Fibroblast of villous mesenchyme (primary cell): ENCODE data around the gene RAPGEF6. TPM values are rescaled to one million over a fixed set of nuclear protein-coding genes. Genes with fewer than 3 reads are reported as not detected.

Experiments
- DNase-seq: peaks from one replicate; pipeline ENCODE4 v3.0.0-alpha.2; 2010; ENCODE audit warnings: low read depth
- H3K4me3 ChIP-seq: 2 replicates; pipeline ENCODE4 v1.5.1; 2011; ENCODE audit warnings: low read depth, mild to moderate bottlenecking, low read length
- total RNA-seq: library from RNA; depleted of rRNA; stranded (reverse); fragments of >200 nt; gene quantifications from 2 replicates; pipeline ENCODE4 v1.2.3, GENCODE V29; 2012
- TF ChIP-seq, protein P1 (sequence below): IDR thresholded peaks from 2 replicates; pipeline ENCODE4 v1.5.1; 2012; ENCODE audit warnings: low read depth, mild to moderate bottlenecking, low read length; ENCODE audit not compliant: insufficient read depth

The RAPGEF6 gene
- total RNA-seq, 1 donor: 21.6 TPM

- TF ChIP-seq, protein P1, sequence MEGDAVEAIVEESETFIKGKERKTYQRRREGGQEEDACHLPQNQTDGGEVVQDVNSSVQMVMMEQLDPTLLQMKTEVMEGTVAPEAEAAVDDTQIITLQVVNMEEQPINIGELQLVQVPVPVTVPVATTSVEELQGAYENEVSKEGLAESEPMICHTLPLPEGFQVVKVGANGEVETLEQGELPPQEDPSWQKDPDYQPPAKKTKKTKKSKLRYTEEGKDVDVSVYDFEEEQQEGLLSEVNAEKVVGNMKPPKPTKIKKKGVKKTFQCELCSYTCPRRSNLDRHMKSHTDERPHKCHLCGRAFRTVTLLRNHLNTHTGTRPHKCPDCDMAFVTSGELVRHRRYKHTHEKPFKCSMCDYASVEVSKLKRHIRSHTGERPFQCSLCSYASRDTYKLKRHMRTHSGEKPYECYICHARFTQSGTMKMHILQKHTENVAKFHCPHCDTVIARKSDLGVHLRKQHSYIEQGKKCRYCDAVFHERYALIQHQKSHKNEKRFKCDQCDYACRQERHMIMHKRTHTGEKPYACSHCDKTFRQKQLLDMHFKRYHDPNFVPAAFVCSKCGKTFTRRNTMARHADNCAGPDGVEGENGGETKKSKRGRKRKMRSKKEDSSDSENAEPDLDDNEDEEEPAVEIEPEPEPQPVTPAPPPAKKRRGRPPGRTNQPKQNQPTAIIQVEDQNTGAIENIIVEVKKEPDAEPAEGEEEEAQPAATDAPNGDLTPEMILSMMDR: no peak
- no peak for DNase-seq
- peak overlapping the region; percentile 87 for H3K4me3 ChIP-seq
These were observed 791 bp downstream of the RAPGEF6 start for GRCh38 chr5:131634238-131634637.

DNA sequence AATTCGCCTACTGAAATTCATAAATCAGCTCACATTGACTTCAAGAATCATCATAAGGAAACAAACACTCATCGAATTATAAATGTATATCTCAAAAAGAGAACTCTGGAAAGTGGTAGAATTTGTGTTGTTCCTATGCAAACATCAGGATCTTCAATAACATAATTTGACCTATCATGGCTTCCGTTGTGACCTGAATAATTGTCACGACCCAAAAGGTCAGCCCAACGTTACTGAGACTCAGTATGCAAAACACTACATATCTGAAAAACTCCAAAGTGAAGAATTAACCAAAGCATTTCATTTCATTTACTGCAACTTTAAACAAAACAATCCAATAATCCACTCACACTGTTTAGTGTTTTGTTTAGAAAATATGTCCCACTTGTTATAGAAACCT, 1.2 kb downstream of the RAPGEF6 start:
- TF ChIP-seq, protein P1: no peak
- DNase-seq: no peak

GRCh38 chr5:131630963-131631350, 4.1 kb downstream of the RAPGEF6 start:
- TF ChIP-seq, protein P1: no peak
- H3K4me3 ChIP-seq: no peak overlapping the region
- peak; percentile 54 for DNase-seq

More for the DNA sequence above, 1.2 kb downstream of the RAPGEF6 start:
- H3K4me3 ChIP-seq: peak overlapping the region; percentile 87

- TF ChIP-seq, protein P1: no peak
- H3K4me3 ChIP-seq: no peak overlapping the region
- DNase-seq: peak; percentile 53
These were observed 4.6 kb downstream of the RAPGEF6 start for GRCh38 chr5:131630208-131630962.

GRCh38 chr5:131628990-131629389, 6.0 kb downstream of the RAPGEF6 start:
- TF ChIP-seq, protein P1: no peak
- peak; percentile 42 for DNase-seq

DNA sequence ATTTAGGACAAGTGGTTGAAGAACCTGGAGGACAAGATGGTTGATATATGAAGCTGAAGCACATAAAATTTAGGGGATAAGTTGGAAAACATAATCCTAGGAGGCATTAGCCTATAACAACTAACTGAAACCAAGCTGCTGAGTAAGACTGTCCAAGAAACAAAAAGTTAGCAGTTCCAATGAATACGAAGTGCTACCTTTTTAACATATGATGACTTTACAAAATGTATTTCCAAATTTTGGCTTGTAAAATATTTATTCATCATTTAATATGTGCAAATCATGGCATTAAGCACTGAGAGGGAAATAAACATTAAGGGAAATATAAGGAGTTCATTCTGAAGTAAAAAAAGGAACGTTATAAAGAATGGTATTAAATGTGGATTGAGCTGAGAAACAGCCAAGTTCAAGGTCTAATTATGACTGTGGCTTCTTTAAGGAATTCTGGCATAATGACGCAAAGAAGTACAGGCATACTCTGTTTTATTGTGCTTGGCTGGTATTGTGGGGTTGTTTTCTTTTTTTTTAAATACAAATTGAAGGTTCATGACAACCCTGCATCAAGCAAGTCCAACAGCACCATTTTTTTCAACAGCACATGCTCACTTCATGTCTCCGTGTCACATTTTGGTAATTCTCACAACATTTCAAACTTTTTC, 7.7 kb downstream of the RAPGEF6 start:
- no peak for DNase-seq
- no peak overlapping the region for H3K4me3 ChIP-seq

More at GRCh38 chr5:131628990-131629389, 6.0 kb downstream of the RAPGEF6 start:
- H3K4me3 ChIP-seq: no peak overlapping the region

More for the DNA sequence above, 7.7 kb downstream of the RAPGEF6 start:
- TF ChIP-seq, protein P1: no peak
